Femur (tissue), 1 donor: ENCODE results near the gene TMEM185A.
"Not testable (repeated sequence)": the region's sequence is repeated elsewhere in the genome, so short reads cannot be mapped to it uniquely, and the experiment has no call there.

Experiments used
- DNase-seq: peaks from one replicate; pipeline ENCODE4 v3.0.0-alpha.2; 2017

The TMEM185A gene

DNA sequence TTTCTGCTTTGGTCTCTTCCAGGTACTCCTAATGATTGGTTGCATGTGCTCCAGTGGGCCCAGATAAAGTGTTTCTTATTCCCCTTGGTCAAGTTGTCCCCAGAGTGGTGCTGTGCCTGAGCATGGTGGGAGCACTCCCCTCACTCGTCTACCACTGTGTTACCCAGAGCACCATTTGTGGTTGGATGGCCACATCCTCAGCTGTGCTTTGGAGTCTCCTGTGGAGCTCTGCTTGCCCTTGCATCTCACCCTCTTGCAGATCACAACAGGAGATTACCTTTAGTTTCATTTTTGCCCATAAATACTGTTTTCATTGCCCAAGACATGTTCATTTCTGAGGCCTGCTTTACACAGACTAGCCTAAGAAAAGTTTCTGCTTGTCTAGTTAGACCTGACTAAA lies 81.1 kb downstream of the TMEM185A start:
- DNase-seq: not testable (repeated sequence)

GRCh38 chrX:149549701-149550100 lies 81.9 kb downstream of the TMEM185A start, which contains the start of gene HSFX3:
TSS of gene HSFX3 (minus strand) at chrX:149549924. CDS start at chrX:149549852, 72 bp downstream.
- DNase-seq: not testable (repeated sequence)

- DNase-seq: not testable (repeated sequence)
Observed at GRCh38 chrX:149547782-149548181, 83.8 kb downstream of the TMEM185A start.

DNA sequence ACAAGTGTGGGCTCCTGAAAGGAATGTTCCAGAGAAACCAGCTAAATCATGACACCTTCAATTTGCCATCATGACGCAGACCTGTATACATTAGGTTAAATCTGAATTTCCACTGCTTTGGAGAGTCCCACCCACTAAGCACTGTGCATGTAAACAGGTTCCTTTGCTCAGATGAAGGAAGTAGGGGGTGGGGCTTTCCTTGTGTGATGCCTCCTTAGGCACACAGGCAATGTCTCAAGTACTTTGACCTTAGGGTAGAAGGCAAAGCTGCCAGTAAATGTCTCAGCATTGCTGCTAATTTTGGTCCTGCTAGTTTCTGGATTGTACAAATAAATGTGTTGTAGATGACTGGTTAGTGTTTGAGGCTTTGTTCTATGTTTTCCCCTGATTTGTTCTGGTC lies 84.6 kb downstream of the TMEM185A start:
- DNase-seq: not testable (repeated sequence)
